GM13977 (cell line): ENCODE measurements around the gene NANS.
"Not testable (repeated sequence)": the region's sequence is repeated elsewhere in the genome, so short reads cannot be mapped to it uniquely, and the experiment has no call there.

Experiments
- DNase-seq: peaks from one replicate; pipeline ENCODE4 v3.0.0; 2012; ENCODE audit warnings: low spot score
- CTCF ChIP-seq: IDR thresholded peaks from 2 replicates; pipeline ENCODE4 v1.5.1; 2012; ENCODE audit warnings: mild to moderate bottlenecking, control low read depth; ENCODE audit not compliant: insufficient read depth; ENCODE audit errors: extremely low read depth, missing control alignments
- in situ Hi-C: fragments of 300-500 bp; cut with MboI; formaldehyde crosslinking; loops from one replicate; pipeline ENCODE4 v1.12.0; 2022; ENCODE audit warnings: low sequenced_read_pairs, low pct_unique_long_range_greater_than_20kb, mixed read lengths, inconsistent platforms; ENCODE audit not compliant: unreplicated experiment

The NANS gene

GRCh38 chr9:98011122-98011521, 45.4 kb upstream of the NANS start:
- DNase-seq: no peak
- no peak for TF ChIP-seq CTCF
- in situ Hi-C loops: no loop called here

- TF ChIP-seq CTCF: no peak
- in situ Hi-C loops: no loop called here
- no peak for DNase-seq
These were observed 40.3 kb upstream of the NANS start for GRCh38 chr9:98016137-98016680.

- no peak for DNase-seq
- in situ Hi-C loops: no loop called here
- TF ChIP-seq CTCF: no peak
These were observed 39.2 kb upstream of the NANS start for GRCh38 chr9:98017306-98017705.

GRCh38 chr9:98018347-98018746, 38.2 kb upstream of the NANS start:
- no peak for TF ChIP-seq CTCF
- in situ Hi-C loops: no loop called here
- DNase-seq: no peak

- in situ Hi-C loops: no loop called here
- no peak for DNase-seq
- no peak for TF ChIP-seq CTCF
These were observed 37.4 kb upstream of the NANS start for GRCh38 chr9:98019098-98019497.

GRCh38 chr9:98019869-98020268, 36.7 kb upstream of the NANS start:
- DNase-seq, in situ Hi-C loops: not testable (repeated sequence)

GRCh38 chr9:98020476-98021145, 35.9 kb upstream of the NANS start:
- TF ChIP-seq CTCF: no peak
- in situ Hi-C loops: no loop called here

More at GRCh38 chr9:98020476-98021145, 35.9 kb upstream of the NANS start:
- no peak for DNase-seq
